Suppressor macrophage treated with lipopolysaccharide for 4 hours (primary cell): Measurements from ENCODE around the gene MEDAG.

Experiments
- DNase-seq: peaks from one replicate; pipeline ENCODE4 v3.0.0-alpha.2; 2020

Gene MEDAG

GRCh38 chr13:30873499-30873898 is 32.6 kb upstream of the MEDAG start:
- no peak for DNase-seq

GRCh38 chr13:30874111-30874510 is 32.0 kb upstream of the MEDAG start:
- no peak for DNase-seq

- DNase-seq = no peak
Measured at GRCh38 chr13:30874561-30874960, 31.5 kb upstream of the MEDAG start.

GRCh38 chr13:30877335-30877734 is 28.7 kb upstream of the MEDAG start:
- DNase-seq = no peak

GRCh38 chr13:30880151-30880855 is 25.8 kb upstream of the MEDAG start:
- DNase-seq = peak; percentile 40

GRCh38 chr13:30880856-30881155 is 25.3 kb upstream of the MEDAG start:
- peak; percentile 91 for DNase-seq

GRCh38 chr13:30881191-30881651 is 24.9 kb upstream of the MEDAG start:
- DNase-seq = no peak

GRCh38 chr13:30882026-30882850 is 23.8 kb upstream of the MEDAG start:
- no peak for DNase-seq

- DNase-seq = no peak
Measured at GRCh38 chr13:30882996-30883766, 22.9 kb upstream of the MEDAG start.

- no peak for DNase-seq
Measured at GRCh38 chr13:30884543-30884942, 21.5 kb upstream of the MEDAG start.

- no peak for DNase-seq
Measured at GRCh38 chr13:30889196-30889690, 16.8 kb upstream of the MEDAG start.

GRCh38 chr13:30892966-30893365 is 13.1 kb upstream of the MEDAG start:
- no peak for DNase-seq

- no peak for DNase-seq
Measured at GRCh38 chr13:30895773-30896172, 10.3 kb upstream of the MEDAG start.

GRCh38 chr13:30898070-30898469 is 8.0 kb upstream of the MEDAG start:
- no peak for DNase-seq

GRCh38 chr13:30898678-30899241 is 7.3 kb upstream of the MEDAG start:
- peak; percentile 85 for DNase-seq

GRCh38 chr13:30900436-30900835 is 5.6 kb upstream of the MEDAG start:
- peak; percentile 22 for DNase-seq

- peak; percentile 35 for DNase-seq
Measured at GRCh38 chr13:30900952-30901749, 4.9 kb upstream of the MEDAG start.

- DNase-seq = no peak
Measured at GRCh38 chr13:30904043-30904442, 2.0 kb upstream of the MEDAG start.

- no peak for DNase-seq
Measured at GRCh38 chr13:30906411-30907051, 460 bp downstream of the MEDAG start.

GRCh38 chr13:30907121-30907861 is 1.2 kb downstream of the MEDAG start:
- no peak for DNase-seq

GRCh38 chr13:30908416-30908980 is 2.4 kb downstream of the MEDAG start:
- DNase-seq = no peak
